ENCODE results near the gene OMP. TPM values are rescaled to one million over a fixed set of nuclear protein-coding genes. Genes with fewer than 3 reads are reported as not detected.

Gene OMP
- total and polyA plus RNA-seq, 2 of the 13 experiments (the other 11 are each of a cell fraction or from before 2014, with no cell fraction given), result not detected

DNA sequence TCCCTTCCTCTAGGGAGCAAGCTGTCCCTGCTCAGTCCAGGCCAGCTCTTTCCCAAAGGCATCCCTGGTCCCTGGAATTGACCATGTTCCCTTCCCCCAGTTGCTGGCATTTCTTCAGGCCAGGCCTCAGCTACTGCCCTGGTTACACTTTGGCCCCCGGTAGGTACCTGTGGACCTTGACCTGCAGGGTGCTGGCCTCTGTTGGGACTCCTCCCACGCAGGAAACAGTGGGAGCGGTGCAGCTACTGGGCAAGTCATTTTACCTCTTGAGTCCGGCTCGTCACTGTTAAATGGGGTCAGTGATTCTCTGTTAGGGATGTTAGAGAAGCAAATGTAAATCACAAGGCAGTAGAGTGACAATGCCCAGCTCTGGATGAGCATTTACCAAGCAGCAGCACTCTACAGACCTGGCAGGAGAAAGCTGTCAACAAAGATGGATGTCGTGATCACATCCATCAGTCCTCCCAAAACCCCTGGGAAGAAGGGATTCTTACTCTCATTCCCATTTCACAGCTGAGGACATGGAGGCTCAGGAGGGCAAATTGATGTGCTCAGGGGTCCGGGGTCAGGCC is 42.3 kb downstream of the OMP start (continued):
- peak; percentile 74; the same call in 1 of the 2 replicates for TF ChIP-seq RXRB (CRISPR knock-in tag; IDR thresholded peaks at IDR 0.05; ENCODE audit: borderline replicate concordance)
- 0 out of 2 replicates have a peak, but pooled peaks have one; percentile 62 for TF ChIP-seq ZNF317 (CRISPR knock-in tag; IDR thresholded peaks at IDR 0.05)
- TF ChIP-seq ZNF550 (CRISPR knock-in tag; IDR thresholded peaks at IDR 0.05; ENCODE audit: borderline replicate concordance), result no peak
- no peak for TF ChIP-seq REXO4 (CRISPR knock-in tag; IDR thresholded peaks at IDR 0.05; ENCODE audit: borderline replicate concordance)
- TF ChIP-seq ETV5 (CRISPR knock-in tag; IDR thresholded peaks at IDR 0.05; ENCODE audit: borderline replicate concordance), result peak; percentile 70; the same call in 1 of the 2 replicates
- TF ChIP-seq, protein P1, sequence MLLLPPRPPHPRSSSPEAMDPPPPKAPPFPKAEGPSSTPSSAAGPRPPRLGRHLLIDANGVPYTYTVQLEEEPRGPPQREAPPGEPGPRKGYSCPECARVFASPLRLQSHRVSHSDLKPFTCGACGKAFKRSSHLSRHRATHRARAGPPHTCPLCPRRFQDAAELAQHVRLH (CRISPR knock-in tag; IDR thresholded peaks at IDR 0.05; ENCODE audit: borderline replicate concordance, low read depth), result 0 out of 2 replicates have a peak, but pooled peaks have one; percentile 34
- TF ChIP-seq ZNF331 (CRISPR knock-in tag; IDR thresholded peaks at IDR 0.05), result peak; percentile 69; the same call in 1 of the 2 replicates
- TF ChIP-seq, protein P2, sequence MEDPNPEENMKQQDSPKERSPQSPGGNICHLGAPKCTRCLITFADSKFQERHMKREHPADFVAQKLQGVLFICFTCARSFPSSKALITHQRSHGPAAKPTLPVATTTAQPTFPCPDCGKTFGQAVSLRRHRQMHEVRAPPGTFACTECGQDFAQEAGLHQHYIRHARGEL (CRISPR knock-in tag; IDR thresholded peaks at IDR 0.05), result 0 out of 2 replicates have a peak, but pooled peaks have one; percentile 70
- peak; percentile 65; the same call in 1 of the 2 replicates for TF ChIP-seq MED1 (CRISPR knock-in tag; IDR thresholded peaks at IDR 0.05)
- peak; percentile 12; the same call in 1 of the 2 replicates for TF ChIP-seq FOXK1 (CRISPR knock-in tag; IDR thresholded peaks at IDR 0.05; ENCODE audit: borderline replicate concordance, low read depth)
- peak; percentile 31; the same call in 1 of the 2 replicates for TF ChIP-seq SP4 (CRISPR knock-in tag; IDR thresholded peaks at IDR 0.05)
- TF ChIP-seq HMG20A (CRISPR knock-in tag; IDR thresholded peaks at IDR 0.05; ENCODE audit: borderline replicate concordance), result peak; percentile 48; the same call in 1 of the 2 replicates
- TF ChIP-seq, protein P3, sequence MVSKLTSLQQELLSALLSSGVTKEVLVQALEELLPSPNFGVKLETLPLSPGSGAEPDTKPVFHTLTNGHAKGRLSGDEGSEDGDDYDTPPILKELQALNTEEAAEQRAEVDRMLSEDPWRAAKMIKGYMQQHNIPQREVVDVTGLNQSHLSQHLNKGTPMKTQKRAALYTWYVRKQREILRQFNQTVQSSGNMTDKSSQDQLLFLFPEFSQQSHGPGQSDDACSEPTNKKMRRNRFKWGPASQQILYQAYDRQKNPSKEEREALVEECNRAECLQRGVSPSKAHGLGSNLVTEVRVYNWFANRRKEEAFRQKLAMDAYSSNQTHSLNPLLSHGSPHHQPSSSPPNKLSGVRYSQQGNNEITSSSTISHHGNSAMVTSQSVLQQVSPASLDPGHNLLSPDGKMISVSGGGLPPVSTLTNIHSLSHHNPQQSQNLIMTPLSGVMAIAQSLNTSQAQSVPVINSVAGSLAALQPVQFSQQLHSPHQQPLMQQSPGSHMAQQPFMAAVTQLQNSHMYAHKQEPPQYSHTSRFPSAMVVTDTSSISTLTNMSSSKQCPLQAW (CRISPR knock-in tag; IDR thresholded peaks at IDR 0.05), result 0 out of 2 replicates have a peak, but pooled peaks have one; percentile 49
- TF ChIP-seq MTA1 (CRISPR knock-in tag; IDR thresholded peaks at IDR 0.05; ENCODE audit: borderline replicate concordance), result peak; percentile 91
- no peak for TF ChIP-seq YY1 (IDR thresholded peaks at IDR 0.05; ENCODE audit: insufficient read depth, insufficient replicate concordance, low read depth, low read length)
- no peak for TF ChIP-seq TOPORS (CRISPR knock-in tag; IDR thresholded peaks at IDR 0.05)
- peak; percentile 84 for TF ChIP-seq NR2F6 (IDR thresholded peaks at IDR 0.05)
- peak; percentile 92 for TF ChIP-seq NR2F6 (CRISPR knock-in tag; IDR thresholded peaks at IDR 0.05)
- peak; percentile 64; the same call in 1 of the 2 replicates for TF ChIP-seq ZNF792 (CRISPR knock-in tag; IDR thresholded peaks at IDR 0.05)
- TF ChIP-seq XRCC5 (optimal IDR thresholded peaks at IDR 0.05; ENCODE audit: low read length), result peak; percentile 66
- TF ChIP-seq, protein P4, sequence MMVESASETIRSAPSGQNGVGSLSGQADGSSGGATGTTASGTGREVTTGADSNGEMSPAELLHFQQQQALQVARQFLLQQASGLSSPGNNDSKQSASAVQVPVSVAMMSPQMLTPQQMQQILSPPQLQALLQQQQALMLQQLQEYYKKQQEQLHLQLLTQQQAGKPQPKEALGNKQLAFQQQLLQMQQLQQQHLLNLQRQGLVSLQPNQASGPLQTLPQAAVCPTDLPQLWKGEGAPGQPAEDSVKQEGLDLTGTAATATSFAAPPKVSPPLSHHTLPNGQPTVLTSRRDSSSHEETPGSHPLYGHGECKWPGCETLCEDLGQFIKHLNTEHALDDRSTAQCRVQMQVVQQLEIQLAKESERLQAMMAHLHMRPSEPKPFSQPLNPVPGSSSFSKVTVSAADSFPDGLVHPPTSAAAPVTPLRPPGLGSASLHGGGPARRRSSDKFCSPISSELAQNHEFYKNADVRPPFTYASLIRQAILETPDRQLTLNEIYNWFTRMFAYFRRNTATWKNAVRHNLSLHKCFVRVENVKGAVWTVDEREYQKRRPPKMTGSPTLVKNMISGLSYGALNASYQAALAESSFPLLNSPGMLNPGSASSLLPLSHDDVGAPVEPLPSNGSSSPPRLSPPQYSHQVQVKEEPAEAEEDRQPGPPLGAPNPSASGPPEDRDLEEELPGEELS (CRISPR knock-in tag; IDR thresholded peaks at IDR 0.05), result 0 out of 2 replicates have a peak, but pooled peaks have one; percentile 44
- TF ChIP-seq HDAC1 (CRISPR knock-in tag; IDR thresholded peaks at IDR 0.05), result peak; percentile 69
- TF ChIP-seq ZNF724P (CRISPR knock-in tag; IDR thresholded peaks at IDR 0.05; ENCODE audit: borderline replicate concordance), result peak; percentile 62; the same call in 1 of the 2 replicates
- TF ChIP-seq ASH2L (IDR thresholded peaks at IDR 0.05; ENCODE audit: insufficient read length, low read depth, low read length), result peak; percentile 72
- peak; percentile 66 for TF ChIP-seq KAT8 (CRISPR knock-in tag; IDR thresholded peaks at IDR 0.05)
- TF ChIP-seq PHF8 (CRISPR knock-in tag; IDR thresholded peaks at IDR 0.05), result peak; percentile 43; the same call in 1 of the 2 replicates
- peak; percentile 86 for TF ChIP-seq NR2C2 (CRISPR knock-in tag; IDR thresholded peaks at IDR 0.05; ENCODE audit: borderline replicate concordance)
- TF ChIP-seq DMAP1 (CRISPR knock-in tag; IDR thresholded peaks at IDR 0.05), result peak; percentile 51; the same call in 1 of the 2 replicates
- TF ChIP-seq ZNF124 (CRISPR knock-in tag; IDR thresholded peaks at IDR 0.05), result 0 out of 2 replicates have a peak, but pooled peaks have one; percentile 45

Data from HepG2 (cell line).